Ishikawa (cell line): ENCODE data around the gene LAMA3.

ENCODE experiments used
- CEBPB ChIP-seq: IDR thresholded peaks from 2 replicates; pipeline ENCODE4 v1.6.1; 2012
- CREB1 ChIP-seq: IDR thresholded peaks from 2 replicates; pipeline ENCODE4 v1.6.1; 2012; ENCODE audit warnings: low read depth
- EGR1 ChIP-seq: IDR thresholded peaks from 2 replicates; pipeline ENCODE4 v1.6.1; 2012
- EP300 ChIP-seq: IDR thresholded peaks from 2 replicates; pipeline ENCODE4 v1.6.1; 2012; ENCODE audit warnings: borderline replicate concordance
- FOXM1 ChIP-seq: IDR thresholded peaks from 2 replicates; pipeline ENCODE4 v1.6.1; 2012; ENCODE audit warnings: low read depth, borderline replicate concordance
- NFIC ChIP-seq: IDR thresholded peaks from 2 replicates; pipeline ENCODE4 v1.6.1; 2012
- RAD21 ChIP-seq: IDR thresholded peaks from 2 replicates; pipeline ENCODE4 v1.6.1; 2012; ENCODE audit warnings: low read depth
- TAF1 ChIP-seq: IDR thresholded peaks from 2 replicates; pipeline ENCODE4 v1.6.1; 2012; ENCODE audit warnings: low read depth, mild to moderate bottlenecking
- TCF12 ChIP-seq: IDR thresholded peaks from 2 replicates; pipeline ENCODE4 v1.6.1; 2012; ENCODE audit warnings: low read depth
- TEAD4 ChIP-seq: IDR thresholded peaks from 2 replicates; pipeline ENCODE4 v1.6.1; 2012
- YY1 ChIP-seq: IDR thresholded peaks from 2 replicates; pipeline ENCODE4 v1.6.1; 2012; ENCODE audit warnings: low read depth
- ZBTB7A ChIP-seq: IDR thresholded peaks from 2 replicates; pipeline ENCODE4 v1.6.1; 2012; ENCODE audit warnings: low read depth
- TF ChIP-seq, protein P1 (sequence below): IDR thresholded peaks from 2 replicates; pipeline ENCODE4 v1.6.1; 2012
- TF ChIP-seq, protein P2 (sequence below): IDR thresholded peaks from 2 replicates; pipeline ENCODE4 v1.6.1; 2012; ENCODE audit warnings: low read depth, mild to moderate bottlenecking
- TF ChIP-seq, protein P3 (sequence below): IDR thresholded peaks from 2 replicates; pipeline ENCODE4 v1.6.1; 2012

Gene LAMA3, protein sequence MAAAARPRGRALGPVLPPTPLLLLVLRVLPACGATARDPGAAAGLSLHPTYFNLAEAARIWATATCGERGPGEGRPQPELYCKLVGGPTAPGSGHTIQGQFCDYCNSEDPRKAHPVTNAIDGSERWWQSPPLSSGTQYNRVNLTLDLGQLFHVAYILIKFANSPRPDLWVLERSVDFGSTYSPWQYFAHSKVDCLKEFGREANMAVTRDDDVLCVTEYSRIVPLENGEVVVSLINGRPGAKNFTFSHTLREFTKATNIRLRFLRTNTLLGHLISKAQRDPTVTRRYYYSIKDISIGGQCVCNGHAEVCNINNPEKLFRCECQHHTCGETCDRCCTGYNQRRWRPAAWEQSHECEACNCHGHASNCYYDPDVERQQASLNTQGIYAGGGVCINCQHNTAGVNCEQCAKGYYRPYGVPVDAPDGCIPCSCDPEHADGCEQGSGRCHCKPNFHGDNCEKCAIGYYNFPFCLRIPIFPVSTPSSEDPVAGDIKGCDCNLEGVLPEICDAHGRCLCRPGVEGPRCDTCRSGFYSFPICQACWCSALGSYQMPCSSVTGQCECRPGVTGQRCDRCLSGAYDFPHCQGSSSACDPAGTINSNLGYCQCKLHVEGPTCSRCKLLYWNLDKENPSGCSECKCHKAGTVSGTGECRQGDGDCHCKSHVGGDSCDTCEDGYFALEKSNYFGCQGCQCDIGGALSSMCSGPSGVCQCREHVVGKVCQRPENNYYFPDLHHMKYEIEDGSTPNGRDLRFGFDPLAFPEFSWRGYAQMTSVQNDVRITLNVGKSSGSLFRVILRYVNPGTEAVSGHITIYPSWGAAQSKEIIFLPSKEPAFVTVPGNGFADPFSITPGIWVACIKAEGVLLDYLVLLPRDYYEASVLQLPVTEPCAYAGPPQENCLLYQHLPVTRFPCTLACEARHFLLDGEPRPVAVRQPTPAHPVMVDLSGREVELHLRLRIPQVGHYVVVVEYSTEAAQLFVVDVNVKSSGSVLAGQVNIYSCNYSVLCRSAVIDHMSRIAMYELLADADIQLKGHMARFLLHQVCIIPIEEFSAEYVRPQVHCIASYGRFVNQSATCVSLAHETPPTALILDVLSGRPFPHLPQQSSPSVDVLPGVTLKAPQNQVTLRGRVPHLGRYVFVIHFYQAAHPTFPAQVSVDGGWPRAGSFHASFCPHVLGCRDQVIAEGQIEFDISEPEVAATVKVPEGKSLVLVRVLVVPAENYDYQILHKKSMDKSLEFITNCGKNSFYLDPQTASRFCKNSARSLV (N-terminal part only)

DNA sequence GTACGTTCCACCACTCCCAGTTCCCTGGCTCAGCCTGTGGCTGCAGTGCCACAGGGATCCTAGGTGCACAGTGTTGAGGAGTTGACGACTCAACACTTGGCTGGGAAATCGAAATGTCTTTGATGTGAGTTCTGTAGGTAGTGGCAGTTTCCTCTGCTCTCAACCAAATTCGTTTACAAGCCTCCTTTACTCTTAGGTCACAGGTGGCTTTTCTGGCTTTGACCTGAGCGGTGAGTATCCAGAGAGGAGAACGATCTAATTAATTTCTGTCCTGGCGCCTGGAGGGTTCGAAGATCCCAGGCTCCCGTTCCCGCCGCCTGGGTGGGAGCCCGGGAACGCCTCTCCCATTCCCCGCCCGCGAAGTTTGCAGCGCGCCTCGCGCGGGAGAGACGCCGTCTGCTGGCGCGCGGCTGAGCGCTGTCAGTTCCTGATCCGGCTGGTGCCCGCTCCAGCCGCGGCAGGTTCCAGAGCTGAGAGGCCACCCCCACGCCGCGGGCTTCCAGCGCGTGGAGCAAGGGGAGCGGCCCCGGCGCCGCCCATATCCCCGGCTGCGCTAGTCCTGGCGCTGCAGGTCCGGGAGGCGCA, at the start of gene LAMA3:
Gene LAMA3 (plus strand): TSS at position 423 of the 585 bp plus-strand sequence. CDS start 231 bp downstream, outside the sequence.
- TF ChIP-seq ZBTB7A (no peak), TCF12 (peak; percentile 33; the same call in 1 of the 2 replicates), EP300 (no peak), RAD21 (no peak; the same call in 1 of the 2 replicates), TEAD4 (no peak; the same call in 1 of the 2 replicates), TAF1 (no peak), EGR1 (no peak), YY1 (no peak), NFIC (no peak), CREB1 (peak; percentile 25; the same call in 1 of the 2 replicates), FOXM1 (peak; percentile 27; the same call in 1 of the 2 replicates), CEBPB (no peak)
- TF ChIP-seq, protein P1, sequence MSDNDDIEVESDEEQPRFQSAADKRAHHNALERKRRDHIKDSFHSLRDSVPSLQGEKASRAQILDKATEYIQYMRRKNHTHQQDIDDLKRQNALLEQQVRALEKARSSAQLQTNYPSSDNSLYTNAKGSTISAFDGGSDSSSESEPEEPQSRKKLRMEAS = peak; percentile 85
- TF ChIP-seq, protein P2, sequence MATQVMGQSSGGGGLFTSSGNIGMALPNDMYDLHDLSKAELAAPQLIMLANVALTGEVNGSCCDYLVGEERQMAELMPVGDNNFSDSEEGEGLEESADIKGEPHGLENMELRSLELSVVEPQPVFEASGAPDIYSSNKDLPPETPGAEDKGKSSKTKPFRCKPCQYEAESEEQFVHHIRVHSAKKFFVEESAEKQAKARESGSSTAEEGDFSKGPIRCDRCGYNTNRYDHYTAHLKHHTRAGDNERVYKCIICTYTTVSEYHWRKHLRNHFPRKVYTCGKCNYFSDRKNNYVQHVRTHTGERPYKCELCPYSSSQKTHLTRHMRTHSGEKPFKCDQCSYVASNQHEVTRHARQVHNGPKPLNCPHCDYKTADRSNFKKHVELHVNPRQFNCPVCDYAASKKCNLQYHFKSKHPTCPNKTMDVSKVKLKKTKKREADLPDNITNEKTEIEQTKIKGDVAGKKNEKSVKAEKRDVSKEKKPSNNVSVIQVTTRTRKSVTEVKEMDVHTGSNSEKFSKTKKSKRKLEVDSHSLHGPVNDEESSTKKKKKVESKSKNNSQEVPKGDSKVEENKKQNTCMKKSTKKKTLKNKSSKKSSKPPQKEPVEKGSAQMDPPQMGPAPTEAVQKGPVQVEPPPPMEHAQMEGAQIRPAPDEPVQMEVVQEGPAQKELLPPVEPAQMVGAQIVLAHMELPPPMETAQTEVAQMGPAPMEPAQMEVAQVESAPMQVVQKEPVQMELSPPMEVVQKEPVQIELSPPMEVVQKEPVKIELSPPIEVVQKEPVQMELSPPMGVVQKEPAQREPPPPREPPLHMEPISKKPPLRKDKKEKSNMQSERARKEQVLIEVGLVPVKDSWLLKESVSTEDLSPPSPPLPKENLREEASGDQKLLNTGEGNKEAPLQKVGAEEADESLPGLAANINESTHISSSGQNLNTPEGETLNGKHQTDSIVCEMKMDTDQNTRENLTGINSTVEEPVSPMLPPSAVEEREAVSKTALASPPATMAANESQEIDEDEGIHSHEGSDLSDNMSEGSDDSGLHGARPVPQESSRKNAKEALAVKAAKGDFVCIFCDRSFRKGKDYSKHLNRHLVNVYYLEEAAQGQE = no peak
- TF ChIP-seq, protein P3, sequence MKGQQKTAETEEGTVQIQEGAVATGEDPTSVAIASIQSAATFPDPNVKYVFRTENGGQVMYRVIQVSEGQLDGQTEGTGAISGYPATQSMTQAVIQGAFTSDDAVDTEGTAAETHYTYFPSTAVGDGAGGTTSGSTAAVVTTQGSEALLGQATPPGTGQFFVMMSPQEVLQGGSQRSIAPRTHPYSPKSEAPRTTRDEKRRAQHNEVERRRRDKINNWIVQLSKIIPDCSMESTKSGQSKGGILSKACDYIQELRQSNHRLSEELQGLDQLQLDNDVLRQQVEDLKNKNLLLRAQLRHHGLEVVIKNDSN = 0 out of 2 replicates have a peak, but pooled peaks have one; percentile 3

DNA sequence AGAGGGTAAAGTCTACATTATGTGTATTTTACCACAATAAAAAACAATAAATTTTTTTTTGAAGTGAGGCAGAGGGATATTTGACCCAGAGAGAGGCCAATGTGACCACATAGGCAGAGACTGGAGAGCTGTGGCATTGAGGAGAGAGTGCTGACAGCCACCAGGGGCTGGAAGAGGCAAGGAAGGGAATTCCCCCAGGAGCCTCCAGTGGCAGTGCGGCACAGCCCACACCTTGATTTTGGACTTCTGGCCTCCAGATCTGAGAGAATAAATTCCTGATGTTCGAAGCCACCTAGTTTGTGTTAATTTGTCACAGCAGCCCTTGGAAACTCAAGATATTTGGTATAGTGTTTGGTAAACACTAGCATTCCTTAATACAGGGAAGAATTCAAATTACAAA, 49.2 kb upstream of the LAMA3 start:
- no peak for TF ChIP-seq FOXM1
- no peak for TF ChIP-seq TEAD4
- TF ChIP-seq EP300 = no peak
- no peak for TF ChIP-seq TAF1
- TF ChIP-seq CEBPB = no peak
- TF ChIP-seq, protein P2 = no peak

DNA sequence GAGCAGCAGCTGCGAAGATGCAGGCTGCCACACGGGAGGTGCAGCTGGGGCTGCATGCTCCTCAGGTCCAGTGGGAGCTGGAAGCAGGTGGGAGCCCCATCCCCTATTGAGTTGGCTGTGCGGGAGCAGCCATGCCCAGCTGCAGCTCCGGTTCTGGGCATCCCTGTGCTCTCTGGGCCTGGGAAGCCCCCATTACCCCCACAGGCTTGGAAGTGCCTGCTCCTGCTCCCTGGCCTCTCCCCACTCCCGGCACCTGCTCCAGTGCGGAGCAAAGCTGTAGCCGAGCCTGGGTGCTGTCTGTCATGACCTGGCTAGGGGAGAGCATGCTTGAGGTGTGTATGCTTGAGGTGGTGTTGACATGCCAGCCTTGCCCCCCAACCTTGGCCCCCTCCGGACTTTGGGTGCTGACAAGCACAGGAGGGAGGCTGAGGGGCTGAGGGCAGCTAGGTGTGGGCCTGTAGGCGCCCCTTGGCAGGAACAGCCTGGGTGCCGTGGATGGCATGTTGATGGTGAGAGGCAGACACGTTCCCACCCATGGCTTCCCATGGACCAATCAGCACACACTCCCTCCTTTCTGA, 48.0 kb upstream of the LAMA3 start:
- no peak for TF ChIP-seq EGR1
- no peak for TF ChIP-seq TEAD4
- no peak for TF ChIP-seq CEBPB
- no peak for TF ChIP-seq TAF1
- TF ChIP-seq NFIC = no peak
- no peak for TF ChIP-seq CREB1
- no peak for TF ChIP-seq EP300
- TF ChIP-seq, protein P2 = no peak
- TF ChIP-seq, protein P3 = no peak
- no peak for TF ChIP-seq TCF12
- TF ChIP-seq FOXM1 = no peak
- no peak for TF ChIP-seq ZBTB7A
- TF ChIP-seq RAD21 = no peak
- TF ChIP-seq, protein P1 = no peak
- TF ChIP-seq YY1 = no peak
